IPS DF 6.9 (cell line): Measurements from ENCODE around the gene NEURL1B.

ENCODE experiments used
- DNase-seq: peaks from one replicate; pipeline ENCODE4 v3.0.0-alpha.2; 2013; ENCODE audit warnings: low read depth, low spot score
- H3K27ac ChIP-seq: one replicate; pipeline ENCODE4 v1.5.1; 2013; ENCODE audit warnings: low read length, control low read depth
- H3K27me3 ChIP-seq: 2 replicates; pipeline ENCODE4 v1.6.1; 2013; ENCODE audit warnings: mild to moderate bottlenecking, low read length; ENCODE audit not compliant: control insufficient read depth, insufficient read depth
- H3K36me3 ChIP-seq: 2 replicates; pipeline ENCODE4 v1.6.1; 2013; ENCODE audit warnings: low read length; ENCODE audit not compliant: control insufficient read depth, insufficient read depth
- H3K4me1 ChIP-seq: 2 replicates; pipeline ENCODE4 v1.6.1; 2013; ENCODE audit warnings: low read length; ENCODE audit not compliant: control insufficient read depth, insufficient read depth
- H3K4me3 ChIP-seq: 2 replicates; pipeline ENCODE4 v1.5.1; 2013; ENCODE audit warnings: mild to moderate bottlenecking, low read length
- H3K9me3 ChIP-seq: 2 replicates; pipeline ENCODE4 v1.6.1; 2013; ENCODE audit warnings: low read length, inconsistent platforms; ENCODE audit not compliant: control insufficient read depth, insufficient read depth
- WGBS: extraction: QIAGEN DNeasy Blood & Tissue Kit; methylation state at CpG from one replicate; pipeline ENCODE4 v1.1.7; 2013; ENCODE audit warnings: mixed read lengths, missing lambda C conversion rate; ENCODE audit not compliant: insufficient read length, insufficient coverage; 5-methylcytosine and 5-hydroxymethylcytosine counted together

The NEURL1B gene

GRCh38 chr5:172666251-172666650 is 25.2 kb downstream of the NEURL1B start:
- no peak for DNase-seq
- H3K27me3 ChIP-seq, result no peaks in the 10 kb centered on the region
- no peaks in the 10 kb centered on the region for H3K9me3 ChIP-seq
- no peak overlapping the region for H3K4me3 ChIP-seq
- H3K27ac ChIP-seq, result no peak overlapping the region
- no CpG with 5 or more reads among the region's 7 CpGs for WGBS
- no peaks in the 10 kb centered on the region; the same call in 1 of the 2 replicates for H3K36me3 ChIP-seq
- no peaks in the 10 kb centered on the region for H3K4me1 ChIP-seq

GRCh38 chr5:172667786-172668593 is 26.9 kb downstream of the NEURL1B start:
- no peak for DNase-seq
- Histone ChIP-seq H3K9me3 (no peaks in the 10 kb centered on the region), H3K4me1 (no peaks in the 10 kb centered on the region), H3K27ac (no peak overlapping the region), H3K27me3 (no peaks in the 10 kb centered on the region), H3K36me3 (no peaks in the 10 kb centered on the region; the same call in 1 of the 2 replicates), H3K4me3 (no peak overlapping the region)
- WGBS, result no CpG with 5 or more reads among the region's 7 CpGs

GRCh38 chr5:172668594-172669071 is 27.6 kb downstream of the NEURL1B start:
- no peak overlapping the region for H3K4me3 ChIP-seq

GRCh38 chr5:172669386-172670004 is 28.4 kb downstream of the NEURL1B start:
- no peak overlapping the region for H3K4me3 ChIP-seq
- no peaks in the 10 kb centered on the region for H3K4me1 ChIP-seq
- H3K27ac ChIP-seq, result no peak overlapping the region
- H3K27me3 ChIP-seq, result no peaks in the 10 kb centered on the region
- H3K9me3 ChIP-seq, result no peaks in the 10 kb centered on the region
- no peak for DNase-seq
- WGBS, result no CpG with 5 or more reads among the region's 45 CpGs
- no peaks in the 10 kb centered on the region; the same call in 1 of the 2 replicates for H3K36me3 ChIP-seq

More at GRCh38 chr5:172668594-172669071, 27.6 kb downstream of the NEURL1B start:
- Histone ChIP-seq H3K27ac (no peak overlapping the region), H3K4me1 (no peaks in the 10 kb centered on the region), H3K36me3 (no peaks in the 10 kb centered on the region; the same call in 1 of the 2 replicates), H3K27me3 (no peaks in the 10 kb centered on the region), H3K9me3 (no peaks in the 10 kb centered on the region)
- WGBS, result no CpG with 5 or more reads among the region's 11 CpGs
- DNase-seq, result no peak

- no CpG with 5 or more reads among the region's 51 CpGs for WGBS
- H3K27me3 ChIP-seq, result no peaks in the 10 kb centered on the region
- no peaks in the 10 kb centered on the region for H3K4me1 ChIP-seq
- no peaks in the 10 kb centered on the region for H3K9me3 ChIP-seq
- H3K4me3 ChIP-seq, result no peak overlapping the region
- H3K27ac ChIP-seq, result no peak overlapping the region
- no peak for DNase-seq
- no peaks in the 10 kb centered on the region; the same call in 1 of the 2 replicates for H3K36me3 ChIP-seq
Observed at GRCh38 chr5:172670005-172670402, 28.9 kb downstream of the NEURL1B start.

GRCh38 chr5:172670444-172670843 is 29.4 kb downstream of the NEURL1B start:
- DNase-seq, result no peak
- H3K27ac ChIP-seq, result no peak overlapping the region
- H3K36me3 ChIP-seq, result no peaks in the 10 kb centered on the region; the same call in 1 of the 2 replicates
- WGBS, result 100% methylated on average over 2 of the region's 9 CpGs
- no peaks in the 10 kb centered on the region for H3K27me3 ChIP-seq
- H3K4me1 ChIP-seq, result no peaks in the 10 kb centered on the region
- no peaks in the 10 kb centered on the region for H3K9me3 ChIP-seq
- no peak overlapping the region for H3K4me3 ChIP-seq

- no peaks in the 10 kb centered on the region for H3K9me3 ChIP-seq
- no peaks in the 10 kb centered on the region for H3K27me3 ChIP-seq
- H3K4me3 ChIP-seq, result no peak overlapping the region
- WGBS, result no CpG with 5 or more reads among the region's 5 CpGs
- H3K36me3 ChIP-seq, result no peaks in the 10 kb centered on the region; the same call in 1 of the 2 replicates
- no peak for DNase-seq
- H3K27ac ChIP-seq, result no peak overlapping the region
- H3K4me1 ChIP-seq, result no peaks in the 10 kb centered on the region
Observed at GRCh38 chr5:172671091-172671490, 30.0 kb downstream of the NEURL1B start.

GRCh38 chr5:172672681-172673080 is 31.6 kb downstream of the NEURL1B start:
- DNase-seq, result no peak
- WGBS, result no CpG with 5 or more reads among the region's 2 CpGs
- H3K4me3 ChIP-seq, result no peak overlapping the region
- H3K27ac ChIP-seq, result no peak overlapping the region
- H3K9me3 ChIP-seq, result no peaks in the 10 kb centered on the region
- no peaks in the 10 kb centered on the region; the same call in 1 of the 2 replicates for H3K36me3 ChIP-seq
- H3K27me3 ChIP-seq, result no peaks in the 10 kb centered on the region
- no peaks in the 10 kb centered on the region for H3K4me1 ChIP-seq

- DNase-seq, result no peak
- H3K4me1 ChIP-seq, result no peaks in the 10 kb centered on the region
- WGBS, result no CpG with 5 or more reads among the region's 7 CpGs
Observed at GRCh38 chr5:172674155-172674554, 33.1 kb downstream of the NEURL1B start.

GRCh38 chr5:172676914-172677475 is 35.9 kb downstream of the NEURL1B start:
- DNase-seq, result no peak
- Histone ChIP-seq H3K27ac (no peak overlapping the region), H3K9me3 (no peaks in the 10 kb centered on the region), H3K4me1 (no peaks in the 10 kb centered on the region), H3K36me3 (no peaks in the 10 kb centered on the region), H3K27me3 (no peaks in the 10 kb centered on the region), H3K4me3 (no peak overlapping the region)
- no CpG with 5 or more reads among the region's 15 CpGs for WGBS

More at GRCh38 chr5:172674155-172674554, 33.1 kb downstream of the NEURL1B start:
- Histone ChIP-seq H3K36me3 (no peaks in the 10 kb centered on the region; the same call in 1 of the 2 replicates), H3K4me3 (no peak overlapping the region), H3K9me3 (no peaks in the 10 kb centered on the region), H3K27me3 (no peaks in the 10 kb centered on the region), H3K27ac (no peak overlapping the region)
